CD4-positive, alpha-beta memory T cell (primary cell): ENCODE data around the gene CUTC. TPM values are rescaled to one million over a fixed set of nuclear protein-coding genes. Genes with fewer than 3 reads are reported as not detected.
A peak's percentile ranks its signal among the peaks of the same experiment; 100 is the strongest.
"Not testable (repeated sequence)": the region's sequence is repeated elsewhere in the genome, so short reads cannot be mapped to it uniquely, and the experiment has no call there.

Experiments used
- CTCF ChIA-PET: fragments of 350-600 bp; sonication (Branson Sonifier 250); formaldehyde crosslinking; loops from one replicate; lab custom pipeline; 2021; ENCODE audit warnings: inconsistent platforms; ENCODE audit not compliant: partially characterized antibody; lab: Charles Lee
- POLR2A ChIA-PET: fragments of 350-600 bp; sonication (Branson Sonifier 250); formaldehyde crosslinking; loops from one replicate; lab custom pipeline; 2021; ENCODE audit not compliant: partially characterized antibody; lab: Charles Lee
- DNase-seq, 5 donors: peaks; one replicate each; pipeline versions ENCODE4 v3.0.0 to v3.0.0-alpha.2; 2020 to 2022; ENCODE audit warnings: mixed read lengths in 1 of 5
- H3K27ac ChIP-seq: one replicate; pipeline ENCODE4 v1.7.0; 2013; ENCODE audit warnings: low read depth, low read length
- H3K27me3 ChIP-seq: 2 replicates; pipeline ENCODE4 v1.7.0; 2013; ENCODE audit warnings: mild to moderate bottlenecking, low read length, moderate library complexity; ENCODE audit not compliant: insufficient read depth
- H3K36me3 ChIP-seq: 2 replicates; pipeline ENCODE4 v1.7.0; 2013; ENCODE audit warnings: mild to moderate bottlenecking, low read length, moderate library complexity; ENCODE audit not compliant: insufficient read depth
- H3K4me1 ChIP-seq: 2 replicates; pipeline ENCODE4 v1.7.0; 2013; ENCODE audit warnings: mild to moderate bottlenecking, low read length, moderate library complexity; ENCODE audit not compliant: insufficient read depth
- H3K4me3 ChIP-seq, 2 donors: one replicate each; pipeline ENCODE4 v1.7.0; 2013; ENCODE audit warnings: low read length in 2 of 2, mild to moderate bottlenecking in 1 of 2
- H3K9me3 ChIP-seq, 2 donors: one replicate each; pipeline ENCODE4 v1.7.0; 2013; ENCODE audit warnings: low read length in 2 of 2, control low read depth in 1 of 2; ENCODE audit not compliant: control insufficient read depth in 1 of 2
- H3K27ac Mint-ChIP-seq, 7 donors: one replicate each; pipeline ENCODE4 v1.8.0; 2020 to 2021; ENCODE audit warnings: mixed read lengths in 7 of 7, mild to moderate bottlenecking in 6 of 7, inconsistent platforms in 3 of 7, moderate library complexity in 3 of 7
- H3K27me3 Mint-ChIP-seq, 2 donors: one replicate each; pipeline ENCODE4 v1.8.0; 2020 to 2021; ENCODE audit warnings: mixed read lengths in 2 of 2
- H3K36me3 Mint-ChIP-seq, 2 donors: one replicate each; pipeline ENCODE4 v1.8.0; 2020 to 2021; ENCODE audit warnings: mixed read lengths in 2 of 2, inconsistent platforms in 1 of 2, mild to moderate bottlenecking in 1 of 2
- H3K4me1 Mint-ChIP-seq, 4 donors: one replicate each; pipeline ENCODE4 v1.8.0; 2020 to 2021; ENCODE audit warnings: mixed read lengths in 4 of 4, mild to moderate bottlenecking in 1 of 4
- H3K4me3 Mint-ChIP-seq, 8 donors: one replicate each; pipeline ENCODE4 v1.8.0; 2020 to 2021; ENCODE audit warnings: mixed read lengths in 8 of 8, mild to moderate bottlenecking in 7 of 8, moderate library complexity in 6 of 8, inconsistent platforms in 3 of 8
- H3K9me3 Mint-ChIP-seq, 8 donors: one replicate each; pipeline ENCODE4 v1.8.0; 2020 to 2021; ENCODE audit warnings: mixed read lengths in 8 of 8, mild to moderate bottlenecking in 5 of 8, inconsistent platforms in 3 of 8, moderate library complexity in 1 of 8
- intact Hi-C: fragments of 100-400 bp; cut with micrococcal nuclease; formaldehyde crosslinking; loops from one replicate; pipeline ENCODE4 v1.15.1; 2023
- polyA plus RNA-seq, 2 donors: library from polyadenylated mRNA; unstranded; fragments of 300-500 nt; fragmentation: Illumina TruSeq; gene quantifications; one replicate each; pipeline ENCODE4 v1.2.3, GENCODE V29; 2021
- total RNA-seq, 2 experiments: library from RNA; stranded (reverse); gene quantifications; one replicate each; pipeline ENCODE4 v1.2.3, GENCODE V29; 2021

Gene CUTC
- total and polyA plus RNA-seq, 4 experiments from 2014 or later, result 29.8 to 88.8 (median 44.5) TPM

DNA sequence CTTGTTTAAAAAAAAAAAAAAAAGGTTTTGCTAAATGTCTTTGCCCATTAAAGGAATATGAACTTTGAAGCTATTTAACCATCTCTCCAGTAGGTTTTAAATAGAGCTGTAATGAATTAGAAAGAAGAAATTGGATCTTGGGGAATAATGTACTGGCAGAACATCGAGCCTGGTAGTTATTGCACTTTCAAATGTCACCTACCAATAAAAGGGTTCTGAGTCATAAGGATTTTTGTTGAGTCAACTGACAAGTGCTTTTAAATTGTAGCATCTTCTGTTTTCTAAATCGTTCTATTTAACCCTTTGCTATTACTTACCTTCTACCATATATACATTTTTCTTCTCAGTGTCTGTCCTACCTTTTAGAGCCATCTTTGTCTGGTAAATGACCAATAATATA is 10.7 kb downstream of the CUTC start:
- POLR2A ChIA-PET, result no interaction called here
- H3K36me3 Mint-ChIP-seq, result peaks cover 76 to 83% of the 10 kb centered on the region in 2 donors

DNA sequence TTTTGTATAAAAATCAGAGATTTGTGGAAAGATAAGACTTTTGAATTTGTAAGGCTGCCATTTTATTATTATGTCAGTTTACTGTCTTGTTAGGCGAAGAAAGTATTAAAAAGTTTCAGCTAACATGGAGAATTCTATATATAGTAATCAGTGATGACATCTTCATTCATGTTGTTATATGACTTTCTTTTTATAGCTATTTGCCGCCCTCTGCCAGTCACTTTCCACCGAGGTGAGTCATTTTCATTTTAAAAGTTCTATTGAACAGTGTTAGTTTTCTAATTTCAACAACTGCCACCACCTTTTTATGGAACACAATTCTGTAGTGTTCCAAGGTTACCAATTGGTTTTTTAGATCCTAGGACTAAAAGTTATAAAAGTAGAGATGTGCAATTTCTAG is 11.8 kb downstream of the CUTC start:
- H3K4me3 Mint-ChIP-seq, result no peak overlapping the region
- Histone ChIP-seq H3K36me3 (peaks cover 69% of the 10 kb centered on the region), H3K27ac (no peak overlapping the region), H3K27me3 (no peaks in the 10 kb centered on the region), H3K9me3 (no peaks in the 10 kb centered on the region), H3K4me1 (no peaks in the 10 kb centered on the region), H3K4me3 (no peak overlapping the region)
- CTCF ChIA-PET, result interaction anchor here (1.1 kb wide), 1 partner anchor 9 kb away, joined by 3 read pairs; no protein-coding TSS in a partner anchor
- intact Hi-C loops, result no loop called here
- peaks cover 0 to 24% (median 18%) of the 10 kb centered on the region in 8 donors for H3K9me3 Mint-ChIP-seq
- peaks cover 76 to 88% of the 10 kb centered on the region in 2 donors for H3K36me3 Mint-ChIP-seq
- peaks cover 14 to 22% (median 20%) of the 10 kb centered on the region in 4 donors for H3K4me1 Mint-ChIP-seq
- no peak overlapping the region for H3K27ac Mint-ChIP-seq
- DNase-seq, result no peak
- H3K27me3 Mint-ChIP-seq, result no peaks in the 10 kb centered on the region
- POLR2A ChIA-PET, result interaction anchor here (1.6 kb wide), 1 partner anchor 12 kb away, joined by 6 read pairs; the partner anchor contains the start of genes COX15 and CUTC

More for the DNA sequence above, 10.7 kb downstream of the CUTC start:
- H3K9me3 Mint-ChIP-seq, result peaks cover 0 to 24% (median 18%) of the 10 kb centered on the region in 8 donors
- Histone ChIP-seq H3K9me3 (no peaks in the 10 kb centered on the region), H3K4me1 (no peaks in the 10 kb centered on the region), H3K27ac (no peak overlapping the region), H3K36me3 (peaks cover 57% of the 10 kb centered on the region), H3K27me3 (no peaks in the 10 kb centered on the region), H3K4me3 (no peak overlapping the region)
- intact Hi-C loops, result no loop called here
- no peak overlapping the region for H3K27ac Mint-ChIP-seq
- H3K27me3 Mint-ChIP-seq, result no peaks in the 10 kb centered on the region
- CTCF ChIA-PET, result no interaction called here
- H3K4me3 Mint-ChIP-seq, result no peak overlapping the region
- no peak for DNase-seq
- H3K4me1 Mint-ChIP-seq, result peaks cover 14 to 27% (median 18%) of the 10 kb centered on the region in 4 donors

DNA sequence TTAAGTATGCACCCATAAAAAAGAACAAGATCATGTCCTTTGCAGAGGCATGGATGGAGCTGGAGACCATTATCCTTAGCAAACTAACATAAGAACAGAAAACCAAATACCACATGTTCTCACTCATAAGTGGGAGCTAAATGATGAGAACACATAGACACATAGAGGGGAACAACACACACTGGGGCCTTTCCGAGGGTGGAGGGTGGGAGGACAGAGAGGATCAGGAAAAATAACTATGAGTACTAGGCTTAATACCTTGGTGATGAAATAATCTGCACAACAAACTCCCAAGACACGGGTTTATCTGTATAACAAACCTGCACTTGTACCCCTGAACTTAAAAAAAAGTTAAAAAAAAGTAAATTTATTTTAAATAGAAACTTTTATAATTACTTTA is 14.1 kb downstream of the CUTC start:
- intact Hi-C loops, H3K27ac ChIP-seq, H3K4me3 Mint-ChIP-seq, H3K9me3 Mint-ChIP-seq, H3K27me3 Mint-ChIP-seq, POLR2A ChIA-PET, H3K9me3 ChIP-seq, H3K4me3 ChIP-seq, H3K4me1 ChIP-seq, DNase-seq, CTCF ChIA-PET, H3K27me3 ChIP-seq: not testable (repeated sequence)
- peaks cover 12 to 25% (median 18%) of the 10 kb centered on the region in 4 donors for H3K4me1 Mint-ChIP-seq
- H3K27ac Mint-ChIP-seq, result peak overlapping the region in 2 of 7 donors; percentile 68 to 74
- peaks cover 60% of the 10 kb centered on the region for H3K36me3 ChIP-seq
- H3K36me3 Mint-ChIP-seq, result peaks cover 70 to 84% of the 10 kb centered on the region in 2 donors

DNA sequence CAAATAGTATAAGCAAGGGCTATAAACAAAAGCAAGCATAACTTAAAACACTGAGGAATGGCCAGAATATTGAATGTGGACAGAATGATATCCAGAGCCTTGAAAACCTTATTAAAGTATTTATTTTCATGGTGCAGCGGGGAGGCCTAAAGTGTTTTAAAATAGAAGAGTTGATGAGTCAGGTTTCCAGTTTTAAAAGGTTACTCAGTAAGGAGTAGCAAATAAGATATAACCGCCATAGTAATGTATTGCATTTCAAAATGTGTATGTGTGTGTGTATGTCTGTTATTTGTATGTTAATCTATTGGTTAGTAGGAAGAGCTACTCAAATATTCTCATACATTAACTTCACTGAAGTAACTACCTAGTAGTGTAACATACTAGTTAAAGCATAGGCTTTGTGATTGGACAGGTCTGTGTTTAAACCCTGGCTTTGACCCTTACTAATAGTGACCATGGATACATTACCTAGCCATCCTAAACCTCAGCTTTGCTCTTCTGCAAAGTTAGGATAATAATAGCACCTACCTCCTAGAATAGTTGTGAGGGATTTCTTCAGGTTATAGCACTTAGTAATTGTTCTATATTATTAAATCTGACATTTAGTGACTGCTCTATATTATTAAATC is 16.9 kb downstream of the CUTC start:
- CTCF ChIA-PET, result no interaction called here
- H3K9me3 Mint-ChIP-seq, result no peaks in the 10 kb centered on the region

DNA sequence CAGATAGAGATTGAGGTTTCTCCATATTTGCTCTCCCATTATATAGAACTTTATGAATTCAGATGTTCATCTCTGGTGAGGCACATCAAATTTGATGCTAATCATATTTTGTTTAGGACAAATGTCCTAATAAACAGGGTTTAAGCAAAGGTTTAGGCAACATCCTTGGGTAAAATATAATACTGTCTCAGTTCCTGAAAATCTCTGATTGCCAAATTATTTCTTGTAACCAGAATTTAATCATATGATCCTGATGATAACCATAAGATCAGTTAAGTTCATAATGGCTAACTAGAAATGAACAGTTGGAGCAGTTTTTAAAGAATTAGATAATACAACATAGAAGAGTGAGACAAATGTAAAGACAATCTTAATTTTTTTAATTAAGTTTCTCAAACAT is 18.6 kb downstream of the CUTC start:
- Histone ChIP-seq H3K9me3 (no peaks in the 10 kb centered on the region), H3K27ac (no peak overlapping the region), H3K36me3 (peaks cover 57% of the 10 kb centered on the region), H3K4me1 (no peaks in the 10 kb centered on the region), H3K4me3 (no peak overlapping the region), H3K27me3 (no peaks in the 10 kb centered on the region)
- Mint-ChIP-seq H3K4me3 (no peak overlapping the region), H3K27me3 (no peaks in the 10 kb centered on the region), H3K36me3 (peaks cover 66 to 80% of the 10 kb centered on the region in 2 donors), H3K27ac (no peak overlapping the region), H3K4me1 (peaks cover 0 to 11% (median 6%) of the 10 kb centered on the region in 4 donors), H3K9me3 (no peaks in the 10 kb centered on the region)
- ChIA-PET POLR2A (no interaction called here), CTCF (no interaction called here)
- intact Hi-C loops, result no loop called here
- DNase-seq, result no peak

More for the DNA sequence above, 16.9 kb downstream of the CUTC start:
- no peak overlapping the region for H3K27ac ChIP-seq
- Mint-ChIP-seq H3K27me3 (no peaks in the 10 kb centered on the region), H3K4me3 (no peak overlapping the region), H3K27ac (peak overlapping the region in 1 of 7 donors; percentile 60), H3K36me3 (peaks cover 55 to 81% of the 10 kb centered on the region in 2 donors), H3K4me1 (peaks cover 3 to 12% (median 8%) of the 10 kb centered on the region in 4 donors)
- no peaks in the 10 kb centered on the region for H3K27me3 ChIP-seq
- H3K4me1 ChIP-seq, result no peaks in the 10 kb centered on the region
- peaks cover 49% of the 10 kb centered on the region for H3K36me3 ChIP-seq
- POLR2A ChIA-PET, result no interaction called here
- no peak for DNase-seq
- intact Hi-C loops, result no loop called here
- H3K4me3 ChIP-seq, result no peak overlapping the region
- no peaks in the 10 kb centered on the region for H3K9me3 ChIP-seq

DNA sequence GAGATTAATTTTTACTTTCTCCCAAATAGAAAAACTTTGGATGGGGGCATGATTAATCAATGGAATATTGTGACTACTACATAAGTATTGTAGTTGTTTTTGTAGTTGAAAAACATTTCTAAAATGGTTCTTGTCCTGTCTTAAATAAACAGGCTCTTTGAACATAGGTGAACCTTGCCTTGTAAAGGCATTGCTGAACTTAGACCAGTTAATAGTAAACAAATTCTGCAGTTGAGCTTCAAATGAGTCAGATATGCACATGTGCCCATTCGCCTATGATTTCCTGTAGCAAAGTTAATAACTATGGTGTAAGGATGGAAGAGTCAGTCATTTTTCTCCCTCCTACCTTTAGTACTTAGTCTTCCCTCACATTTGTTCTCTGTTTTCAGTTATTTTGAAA is 22.6 kb downstream of the CUTC start:
- Histone ChIP-seq H3K4me3 (no peak overlapping the region), H3K4me1 (no peaks in the 10 kb centered on the region), H3K27me3 (no peaks in the 10 kb centered on the region), H3K36me3 (peaks cover 58% of the 10 kb centered on the region), H3K27ac (no peak overlapping the region), H3K9me3 (no peaks in the 10 kb centered on the region)
- Mint-ChIP-seq H3K27ac (no peak overlapping the region), H3K27me3 (no peaks in the 10 kb centered on the region), H3K9me3 (no peaks in the 10 kb centered on the region), H3K4me1 (peaks cover 0 to 2% (median under 1%) of the 10 kb centered on the region in 4 donors), H3K4me3 (no peak overlapping the region), H3K36me3 (peaks cover 79 to 86% of the 10 kb centered on the region in 2 donors)
- POLR2A ChIA-PET, result no interaction called here
- intact Hi-C loops, result no loop called here
- CTCF ChIA-PET, result no interaction called here
- no peak for DNase-seq

DNA sequence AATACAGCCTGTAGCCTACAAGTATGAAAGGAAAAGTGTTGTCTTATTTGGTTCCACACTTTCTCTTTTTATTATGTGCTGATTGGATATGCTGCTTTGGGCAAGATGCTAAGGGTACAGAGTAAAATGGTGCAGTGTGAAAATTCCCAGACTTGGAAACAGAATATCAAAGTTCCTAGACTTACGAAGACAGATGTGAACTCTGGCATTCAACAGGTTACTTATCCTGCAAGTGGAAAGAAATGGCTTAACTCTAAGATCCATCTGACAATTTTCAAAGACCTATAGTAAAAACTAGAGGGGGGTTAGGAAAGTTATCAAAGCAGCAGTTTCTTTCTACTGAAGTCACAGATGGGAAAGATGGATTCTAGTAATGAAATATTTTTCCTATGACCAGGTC is 24.1 kb downstream of the CUTC start:
- H3K9me3 Mint-ChIP-seq, result peaks cover 0 to 2% (median 0%) of the 10 kb centered on the region in 8 donors
- Histone ChIP-seq H3K4me3 (no peak overlapping the region), H3K9me3 (no peaks in the 10 kb centered on the region), H3K36me3 (peaks cover 68% of the 10 kb centered on the region), H3K4me1 (no peaks in the 10 kb centered on the region), H3K27ac (no peak overlapping the region), H3K27me3 (no peaks in the 10 kb centered on the region)
- intact Hi-C loops, result no loop called here
- H3K4me3 Mint-ChIP-seq, result no peak overlapping the region
- H3K4me1 Mint-ChIP-seq, result no peaks in the 10 kb centered on the region
- ChIA-PET POLR2A (no interaction called here), CTCF (no interaction called here)
- no peak for DNase-seq
- H3K27ac Mint-ChIP-seq, result no peak overlapping the region
- H3K36me3 Mint-ChIP-seq, result peaks cover 79 to 88% of the 10 kb centered on the region in 2 donors
- no peaks in the 10 kb centered on the region for H3K27me3 Mint-ChIP-seq
